Activated T-cell treated with anti-CD3 and anti-CD28 coated beads, Interleukin-2, amount 50 U/mL, for 72 hours (primary cell): ENCODE data around the gene BICC1. TPM values are rescaled to one million over a fixed set of nuclear protein-coding genes. Genes with fewer than 3 reads are reported as not detected.

Source experiments
- ATAC-seq, 2 donors: fragments of 150-1000 bp; cut with Tn5 transposase; replicated peaks in 1 of 2; 2 replicates each; pipeline ENCODE4 v1.10.0; 2021; ENCODE audit warnings: moderate library complexity in 2 of 2, mild to moderate bottlenecking in 1 of 2
- DNase-seq, 2 donors: peaks; one replicate each; pipeline ENCODE4 v3.0.0; 2021 to 2022; ENCODE audit warnings: mixed read lengths in 1 of 2
- H3K27ac Mint-ChIP-seq: one replicate; pipeline ENCODE4 v1.8.0; 2022; ENCODE audit warnings: mild to moderate bottlenecking, moderate library complexity, mixed read lengths
- H3K27me3 Mint-ChIP-seq: one replicate; pipeline ENCODE4 v1.8.0; 2022; ENCODE audit warnings: low read depth, mixed read lengths
- H3K36me3 Mint-ChIP-seq, 2 donors: one replicate each; pipeline ENCODE4 v1.8.0; 2022; ENCODE audit warnings: mixed read lengths in 2 of 2, mild to moderate bottlenecking in 1 of 2; ENCODE audit not compliant: insufficient read depth in 2 of 2
- H3K4me1 Mint-ChIP-seq: one replicate; pipeline ENCODE4 v1.8.0; 2022; ENCODE audit warnings: low read depth, mixed read lengths
- H3K4me3 Mint-ChIP-seq, 2 donors: one replicate each; pipeline ENCODE4 v1.8.0; 2022; ENCODE audit warnings: mild to moderate bottlenecking in 2 of 2, mixed read lengths in 2 of 2, moderate library complexity in 2 of 2
- H3K9me3 Mint-ChIP-seq, 2 donors: one replicate each; pipeline ENCODE4 v1.8.0; 2022; ENCODE audit warnings: mixed read lengths in 2 of 2
- total RNA-seq, 2 donors: library from RNA; stranded (reverse); gene quantifications; one replicate each; pipeline ENCODE4 v1.2.3, GENCODE V29; 2022

BICC1 gene
- total RNA-seq, 2 donors from 2014 or later: not detected

DNA sequence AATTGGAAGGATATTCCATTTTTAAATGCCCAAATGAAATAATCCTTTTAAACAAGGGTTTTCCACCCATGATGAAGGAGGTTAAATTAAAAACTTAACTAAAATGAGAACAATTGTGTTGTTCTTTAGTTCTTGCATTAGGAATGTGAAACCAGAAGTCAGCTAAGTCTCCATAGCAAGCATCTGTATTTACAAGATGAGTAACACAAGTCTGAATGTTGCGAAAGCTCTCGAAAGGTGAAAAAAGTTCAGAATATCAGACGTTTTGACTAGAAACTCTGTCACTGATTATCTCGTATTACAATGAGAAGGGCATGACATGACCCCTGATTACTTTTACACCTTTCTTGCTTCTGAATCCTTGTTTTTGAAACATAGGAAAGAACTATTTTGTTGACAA lies 149.6 kb downstream of the BICC1 start:
- Mint-ChIP-seq H3K36me3 (peaks cover 3 to 7% of the 10 kb centered on the region in 2 donors), H3K9me3 (peaks cover 5 to 9% of the 10 kb centered on the region in 2 donors), H3K4me3 (no peak overlapping the region), H3K27ac (no peak overlapping the region), H3K4me1 (no peaks in the 10 kb centered on the region), H3K27me3 (no peaks in the 10 kb centered on the region)
- ATAC-seq (no peak), DNase-seq (no peak)

DNA sequence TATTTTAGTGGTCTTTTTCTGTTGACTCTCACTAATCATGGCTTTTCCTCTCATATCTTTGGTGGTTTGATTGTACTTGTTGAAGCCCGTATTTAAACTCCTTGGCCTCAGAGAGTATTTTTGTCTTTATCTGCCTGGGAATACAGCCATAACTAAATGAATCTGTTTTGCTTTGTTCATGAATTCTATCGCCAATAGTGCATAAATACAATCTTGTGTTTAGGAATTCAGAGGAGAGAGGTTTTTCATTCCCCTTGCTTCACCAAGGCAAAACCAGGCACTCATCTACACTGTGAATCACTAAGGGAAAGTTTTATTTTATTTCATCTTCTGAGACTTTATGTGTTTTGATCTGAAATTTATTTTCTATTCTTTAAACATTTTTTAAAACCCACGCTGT lies 152.7 kb downstream of the BICC1 start:
- Mint-ChIP-seq H3K4me1 (no peaks in the 10 kb centered on the region), H3K27ac (no peak overlapping the region), H3K27me3 (no peaks in the 10 kb centered on the region), H3K4me3 (no peak overlapping the region), H3K36me3 (peaks cover 3 to 7% of the 10 kb centered on the region in 2 donors), H3K9me3 (peaks cover 5 to 9% of the 10 kb centered on the region in 2 donors)
- DNase-seq (no peak), ATAC-seq (no peak)

DNA sequence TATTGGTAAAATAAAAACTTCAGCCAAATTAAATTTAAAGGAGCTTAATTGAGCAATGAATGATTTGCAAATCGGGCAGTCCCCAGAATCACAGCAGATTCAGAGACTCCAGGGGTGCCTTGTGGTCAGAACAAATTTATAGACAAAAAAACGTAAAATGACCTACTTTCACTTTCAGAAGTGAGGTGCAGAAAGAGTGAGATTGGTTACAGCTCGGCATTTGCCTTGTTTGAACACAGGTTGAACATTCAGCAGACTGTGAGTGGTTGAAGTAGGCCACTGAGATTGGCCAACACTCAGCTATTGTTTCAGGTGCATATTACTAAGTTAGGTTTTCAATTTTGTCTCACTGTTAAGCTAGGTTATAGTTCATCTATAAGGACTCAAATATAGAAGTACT lies 153.4 kb downstream of the BICC1 start:
- Mint-ChIP-seq H3K9me3 (peaks cover 5 to 9% of the 10 kb centered on the region in 2 donors), H3K4me1 (no peaks in the 10 kb centered on the region), H3K27ac (no peak overlapping the region), H3K27me3 (no peaks in the 10 kb centered on the region), H3K36me3 (peaks cover 3 to 7% of the 10 kb centered on the region in 2 donors), H3K4me3 (peak overlapping the region in 1 of 2 donors; percentile 31)
- no peak for DNase-seq
- peak in 1 of 2 donors; percentile 43 for ATAC-seq

DNA sequence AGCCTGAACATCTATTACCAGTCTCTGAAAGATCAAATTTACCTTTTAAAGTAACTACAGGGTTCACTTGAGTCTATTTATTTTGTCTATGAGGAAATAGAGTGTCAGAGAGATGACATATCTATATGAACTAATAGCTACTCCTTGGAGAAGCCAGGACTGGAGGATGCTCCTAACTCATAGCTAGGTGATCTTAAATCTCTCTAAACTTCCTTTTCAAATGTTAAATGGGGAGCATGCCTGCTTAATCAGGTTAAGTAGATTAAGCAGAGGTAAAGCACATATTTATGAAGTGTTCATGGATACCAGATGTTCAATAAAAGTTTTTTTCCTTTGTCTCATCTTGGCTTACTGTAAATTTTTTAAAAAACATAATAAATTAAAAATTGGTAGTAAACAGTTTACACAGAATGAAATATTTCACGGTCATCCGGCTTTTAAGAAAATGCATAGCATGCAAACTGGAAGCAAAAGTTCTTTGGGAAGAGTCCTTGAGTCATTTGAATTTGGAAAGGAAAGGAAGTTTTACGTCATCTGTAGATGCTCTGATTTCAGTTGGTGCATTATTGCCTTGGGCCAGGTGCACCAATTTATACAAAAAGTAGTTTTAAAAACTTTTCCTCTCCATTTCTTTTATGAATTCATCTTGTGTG lies 155.1 kb downstream of the BICC1 start:
- H3K36me3 Mint-ChIP-seq: peaks cover 3 to 7% of the 10 kb centered on the region in 2 donors
- H3K27me3 Mint-ChIP-seq: no peaks in the 10 kb centered on the region
- no peak overlapping the region for H3K27ac Mint-ChIP-seq
- ATAC-seq (no peak), DNase-seq (no peak)
- no peak overlapping the region for H3K4me3 Mint-ChIP-seq
- peaks cover 5 to 9% of the 10 kb centered on the region in 2 donors for H3K9me3 Mint-ChIP-seq
- H3K4me1 Mint-ChIP-seq: no peaks in the 10 kb centered on the region

DNA sequence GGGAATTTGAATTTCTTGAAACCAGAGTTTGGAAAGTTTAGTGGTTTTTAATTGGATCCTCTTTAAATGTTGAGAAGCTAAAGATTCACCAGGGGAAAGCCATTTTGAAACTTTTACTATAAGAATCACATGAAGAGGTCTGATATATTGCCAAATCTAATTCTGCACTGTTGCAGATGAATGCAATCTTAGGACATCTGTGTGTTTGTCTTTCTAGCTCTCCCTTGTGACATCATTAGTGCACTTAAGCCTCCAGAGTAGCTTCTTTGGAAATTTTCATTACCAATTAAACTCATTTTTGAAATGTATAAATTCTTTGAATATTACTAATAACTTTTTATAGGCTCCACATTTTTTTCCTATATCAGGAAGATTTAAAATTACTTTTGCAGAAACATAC lies 160.2 kb downstream of the BICC1 start:
- H3K9me3 Mint-ChIP-seq: no peaks in the 10 kb centered on the region
- DNase-seq (no peak), ATAC-seq (no peak)
- no peaks in the 10 kb centered on the region for H3K4me1 Mint-ChIP-seq
- no peaks in the 10 kb centered on the region for H3K36me3 Mint-ChIP-seq
- no peaks in the 10 kb centered on the region for H3K27me3 Mint-ChIP-seq
- no peak overlapping the region for H3K27ac Mint-ChIP-seq
- no peak overlapping the region for H3K4me3 Mint-ChIP-seq

DNA sequence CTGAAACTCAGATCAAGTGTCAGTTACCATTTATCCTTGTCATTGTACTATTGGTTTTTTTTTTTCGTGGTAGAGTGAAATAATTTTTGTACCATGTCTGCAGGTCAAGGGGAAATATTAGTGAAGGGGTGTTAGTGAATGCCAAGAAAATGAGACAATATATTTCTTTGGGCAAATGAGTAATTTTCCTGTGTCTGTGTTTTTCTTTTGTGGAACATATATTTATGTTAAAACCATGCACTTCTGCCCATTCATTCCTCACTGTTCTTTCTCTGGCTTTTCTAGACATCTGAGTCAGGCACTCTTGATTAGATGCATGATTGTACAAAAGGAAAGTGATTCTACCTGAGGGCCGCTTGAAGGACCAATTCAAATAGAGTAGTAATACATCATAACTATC lies 161.6 kb downstream of the BICC1 start:
- H3K4me1 Mint-ChIP-seq: no peaks in the 10 kb centered on the region

DNA sequence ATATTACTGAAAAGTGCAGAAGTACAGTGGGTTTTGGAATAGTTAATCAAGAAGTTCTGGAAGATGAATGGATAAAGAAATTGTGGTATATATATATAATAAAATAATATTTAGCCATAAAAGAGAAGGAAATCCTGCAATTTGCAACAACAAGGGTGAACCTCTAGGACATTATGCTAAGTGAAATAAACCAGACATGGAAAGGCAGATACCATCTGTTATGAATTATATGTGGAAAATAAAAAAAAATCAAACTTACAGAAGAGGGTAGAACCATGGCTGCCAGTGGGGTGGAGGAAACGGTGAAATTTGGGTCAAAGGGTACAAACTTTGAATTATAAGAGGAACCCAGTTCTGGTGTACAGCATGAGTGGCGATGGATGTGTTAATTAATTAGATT lies 162.6 kb downstream of the BICC1 start:
- Mint-ChIP-seq H3K27ac (no peak overlapping the region), H3K36me3 (no peaks in the 10 kb centered on the region), H3K4me1 (no peaks in the 10 kb centered on the region), H3K27me3 (no peaks in the 10 kb centered on the region), H3K9me3 (peaks cover 0 to 2% of the 10 kb centered on the region in 2 donors), H3K4me3 (no peak overlapping the region)
- no peak for DNase-seq
- ATAC-seq: no peak

More for the DNA sequence above, 161.6 kb downstream of the BICC1 start:
- no peak for DNase-seq
- H3K4me3 Mint-ChIP-seq: no peak overlapping the region
- no peak for ATAC-seq
- H3K27ac Mint-ChIP-seq: no peak overlapping the region
- peaks cover 0 to 2% of the 10 kb centered on the region in 2 donors for H3K9me3 Mint-ChIP-seq
- H3K27me3 Mint-ChIP-seq: no peaks in the 10 kb centered on the region
- H3K36me3 Mint-ChIP-seq: no peaks in the 10 kb centered on the region

DNA sequence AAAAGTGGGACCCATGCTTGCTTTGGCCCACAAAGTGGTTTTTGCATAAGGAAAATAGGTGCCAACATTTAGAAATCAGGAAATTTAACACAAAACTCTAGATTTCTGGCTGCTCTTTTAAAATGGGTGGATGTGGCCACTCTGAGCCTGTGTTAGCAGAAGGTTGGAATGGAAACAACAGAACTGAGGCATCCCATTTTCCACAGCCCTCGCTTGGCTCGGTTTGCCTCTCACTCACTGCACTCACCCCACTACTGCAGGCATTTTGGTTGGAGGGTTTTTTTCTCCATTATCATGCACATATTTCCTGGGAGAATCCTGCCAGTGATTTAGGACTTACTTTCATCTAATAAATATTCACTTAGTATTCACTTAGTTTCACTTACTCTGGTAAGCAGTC lies 178.9 kb downstream of the BICC1 start:
- H3K27me3 Mint-ChIP-seq: no peaks in the 10 kb centered on the region
- H3K9me3 Mint-ChIP-seq: peaks cover 3 to 13% of the 10 kb centered on the region in 2 donors
- ATAC-seq (no peak), DNase-seq (no peak)
- peaks cover 0 to 5% of the 10 kb centered on the region in 2 donors for H3K36me3 Mint-ChIP-seq
- no peak overlapping the region for H3K27ac Mint-ChIP-seq
- no peak overlapping the region for H3K4me3 Mint-ChIP-seq
- H3K4me1 Mint-ChIP-seq: no peaks in the 10 kb centered on the region

DNA sequence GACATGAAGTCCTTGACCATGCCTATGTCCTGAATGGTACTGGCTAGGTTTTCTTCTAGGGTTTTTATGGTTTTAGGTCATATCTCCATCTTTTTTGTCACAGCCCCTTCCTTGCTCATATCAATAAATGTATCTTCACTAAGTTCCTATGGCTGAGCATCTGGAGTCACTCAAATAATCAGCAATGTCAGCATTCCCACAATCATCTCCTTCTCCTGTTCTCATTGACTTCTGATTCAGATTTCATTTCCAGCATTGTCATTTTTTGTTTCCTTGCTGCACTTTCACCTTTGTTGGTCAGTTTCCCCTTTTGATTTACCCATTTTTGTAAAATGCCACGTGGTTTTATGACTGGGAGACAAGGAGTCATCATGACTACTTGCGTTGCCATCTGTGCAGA lies 181.2 kb downstream of the BICC1 start:
- Mint-ChIP-seq H3K9me3 (peaks cover 1 to 11% of the 10 kb centered on the region in 2 donors), H3K4me3 (no peak overlapping the region), H3K27me3 (no peaks in the 10 kb centered on the region), H3K36me3 (peaks cover 0 to 5% of the 10 kb centered on the region in 2 donors), H3K4me1 (no peaks in the 10 kb centered on the region), H3K27ac (no peak overlapping the region)
- ATAC-seq (no peak), DNase-seq (no peak)

DNA sequence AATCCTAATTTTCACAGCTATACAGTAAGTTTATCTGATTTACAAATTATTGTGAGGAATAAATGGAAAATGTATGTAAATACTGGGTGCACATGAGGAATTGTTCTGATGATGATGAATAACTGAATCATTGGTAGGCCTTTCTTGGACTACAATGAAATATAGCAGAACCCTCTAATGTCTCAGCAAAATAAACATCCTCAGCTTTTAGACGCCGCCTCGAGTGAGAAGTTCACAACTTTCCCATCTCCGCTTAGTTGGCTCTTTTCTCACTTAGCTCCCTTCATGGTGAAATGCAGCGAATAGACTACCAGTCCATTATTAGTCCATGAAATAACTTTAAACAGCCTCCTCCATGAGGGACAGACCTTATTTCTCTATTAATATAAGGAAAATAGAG lies 182.3 kb downstream of the BICC1 start:
- no peak for ATAC-seq

DNA sequence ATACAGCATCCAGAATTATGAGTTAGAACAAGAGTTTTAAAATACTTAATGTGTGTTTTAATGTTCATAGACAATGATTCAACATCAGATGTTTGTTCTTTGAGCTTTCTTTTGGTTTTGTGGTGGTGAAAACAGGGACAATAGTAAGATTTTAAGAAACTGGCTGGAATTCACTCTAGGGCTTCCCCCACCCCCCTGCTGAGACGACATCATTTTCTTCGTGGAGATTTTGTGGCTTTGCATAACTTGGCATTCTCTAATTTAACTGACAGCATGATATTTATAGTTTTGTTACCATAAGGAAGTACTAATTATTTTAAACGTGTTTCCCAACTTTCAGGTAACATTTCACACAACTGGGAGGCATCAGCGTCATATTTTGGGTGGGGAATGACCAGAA lies 184.1 kb downstream of the BICC1 start:
- H3K9me3 Mint-ChIP-seq: peaks cover 1 to 10% of the 10 kb centered on the region in 2 donors
- DNase-seq (no peak), ATAC-seq (no peak)
- no peaks in the 10 kb centered on the region for H3K27me3 Mint-ChIP-seq
- H3K27ac Mint-ChIP-seq: no peak overlapping the region
- H3K4me1 Mint-ChIP-seq: no peaks in the 10 kb centered on the region
- H3K36me3 Mint-ChIP-seq: peaks cover 0 to 5% of the 10 kb centered on the region in 2 donors
- H3K4me3 Mint-ChIP-seq: no peak overlapping the region

More for the DNA sequence above, 182.3 kb downstream of the BICC1 start:
- H3K36me3 Mint-ChIP-seq: peaks cover 0 to 5% of the 10 kb centered on the region in 2 donors
- H3K27ac Mint-ChIP-seq: no peak overlapping the region
- H3K4me1 Mint-ChIP-seq: no peaks in the 10 kb centered on the region
- H3K9me3 Mint-ChIP-seq: peaks cover 1 to 10% of the 10 kb centered on the region in 2 donors
- H3K27me3 Mint-ChIP-seq: no peaks in the 10 kb centered on the region
- no peak for DNase-seq
- H3K4me3 Mint-ChIP-seq: no peak overlapping the region

DNA sequence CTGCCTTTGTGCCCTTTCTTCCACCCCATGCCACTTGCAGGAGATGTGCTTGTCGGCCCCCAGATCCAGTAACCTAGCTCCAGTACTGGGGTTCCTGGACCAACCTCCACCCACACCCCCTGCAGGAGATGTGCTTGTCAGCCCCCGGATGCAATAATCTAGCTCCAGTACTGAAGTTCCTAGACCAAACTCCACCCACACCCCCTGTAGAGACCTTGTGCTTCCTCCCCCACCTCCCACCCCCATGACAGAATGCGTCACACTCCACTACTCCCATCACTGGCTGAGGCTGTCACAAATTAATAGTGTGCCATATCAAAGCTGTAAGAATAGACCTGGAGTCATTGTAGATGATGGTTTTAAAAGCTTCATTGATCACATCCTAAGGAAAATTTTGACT lies 185.0 kb downstream of the BICC1 start:
- Mint-ChIP-seq H3K4me3 (no peak overlapping the region), H3K27me3 (no peaks in the 10 kb centered on the region), H3K4me1 (no peaks in the 10 kb centered on the region), H3K9me3 (peaks cover 0 to 8% of the 10 kb centered on the region in 2 donors), H3K27ac (no peak overlapping the region), H3K36me3 (peaks cover 0 to 3% of the 10 kb centered on the region in 2 donors)
- ATAC-seq: no peak
- no peak for DNase-seq

DNA sequence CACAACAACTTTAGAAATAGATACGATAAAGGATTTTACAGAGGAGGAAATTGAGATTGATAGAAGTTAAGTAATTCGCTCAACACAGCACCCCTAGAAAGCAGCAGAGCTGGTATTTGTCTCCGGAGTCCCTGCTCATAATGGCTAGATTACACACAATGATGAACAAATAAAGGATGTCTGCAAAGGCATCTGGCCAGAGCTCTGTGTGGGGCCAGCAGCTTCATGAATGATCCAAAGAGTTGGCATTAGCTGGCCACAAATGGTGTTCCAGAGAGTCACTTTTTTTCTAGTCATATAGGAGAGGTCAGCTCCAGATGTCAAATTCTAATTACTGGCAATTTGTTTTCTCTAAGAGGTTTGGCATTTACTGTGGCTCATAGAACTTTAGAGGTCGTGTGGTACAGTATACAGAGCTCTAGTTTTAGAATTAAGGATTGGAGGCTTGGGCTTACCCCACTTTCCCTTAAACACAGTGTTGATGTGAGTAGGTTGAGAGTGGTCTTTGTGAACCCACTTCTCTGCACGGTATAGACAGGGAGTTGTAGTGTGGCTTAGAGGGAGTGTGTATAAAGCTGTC lies 186.2 kb downstream of the BICC1 start:
- no peak overlapping the region for H3K4me3 Mint-ChIP-seq
- H3K9me3 Mint-ChIP-seq: peaks cover 0 to 6% of the 10 kb centered on the region in 2 donors
- no peak overlapping the region for H3K27ac Mint-ChIP-seq
- DNase-seq (no peak), ATAC-seq (no peak)
- no peaks in the 10 kb centered on the region for H3K27me3 Mint-ChIP-seq
- H3K36me3 Mint-ChIP-seq: peaks cover 0 to 3% of the 10 kb centered on the region in 2 donors
- no peaks in the 10 kb centered on the region for H3K4me1 Mint-ChIP-seq

DNA sequence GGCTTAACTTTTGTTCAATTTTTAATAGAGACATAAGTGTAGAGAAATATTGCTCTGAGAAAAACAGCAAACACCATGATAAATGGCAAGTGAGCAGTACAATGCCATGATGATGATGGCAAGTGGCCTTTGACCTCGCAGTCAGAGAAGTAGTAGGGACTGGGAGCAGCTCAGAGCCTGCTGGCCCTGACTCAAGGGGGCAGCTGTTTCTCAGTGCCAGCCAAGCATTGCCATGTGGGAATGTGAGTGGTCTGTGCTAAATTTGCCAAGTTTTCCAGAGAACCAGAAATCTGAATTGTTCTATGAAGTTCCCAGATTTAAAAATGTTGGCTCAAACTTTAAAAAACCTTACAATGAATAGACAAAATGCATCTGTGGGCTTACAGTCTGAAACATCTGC lies 187.9 kb downstream of the BICC1 start:
- Mint-ChIP-seq H3K36me3 (no peaks in the 10 kb centered on the region), H3K4me3 (no peak overlapping the region), H3K27me3 (no peaks in the 10 kb centered on the region), H3K9me3 (no peaks in the 10 kb centered on the region), H3K27ac (no peak overlapping the region), H3K4me1 (no peaks in the 10 kb centered on the region)
- DNase-seq (no peak), ATAC-seq (no peak)
